ENCODE measurements around the gene OR2S2.

DNA sequence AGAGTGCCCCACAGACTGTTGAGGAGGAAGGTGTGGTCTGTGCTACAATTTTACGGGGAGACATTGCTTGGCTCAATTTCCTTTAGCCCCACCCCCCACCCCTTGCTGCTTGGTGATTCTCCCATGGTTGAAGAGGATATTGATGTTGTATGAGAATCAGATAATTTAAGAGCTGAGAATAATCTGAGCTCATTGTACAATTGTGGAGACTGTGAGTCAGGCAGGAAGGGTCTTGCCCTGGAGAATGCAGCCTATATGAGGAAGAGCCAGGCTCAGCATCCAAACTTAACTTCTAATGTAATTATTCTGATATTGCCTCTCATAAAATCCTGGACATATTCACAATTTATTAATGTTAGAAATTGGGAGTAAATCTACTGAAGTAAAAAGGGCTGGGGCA is 26.1 kb upstream of the OR2S2 start:
- TF ChIP-seq, protein P1, sequence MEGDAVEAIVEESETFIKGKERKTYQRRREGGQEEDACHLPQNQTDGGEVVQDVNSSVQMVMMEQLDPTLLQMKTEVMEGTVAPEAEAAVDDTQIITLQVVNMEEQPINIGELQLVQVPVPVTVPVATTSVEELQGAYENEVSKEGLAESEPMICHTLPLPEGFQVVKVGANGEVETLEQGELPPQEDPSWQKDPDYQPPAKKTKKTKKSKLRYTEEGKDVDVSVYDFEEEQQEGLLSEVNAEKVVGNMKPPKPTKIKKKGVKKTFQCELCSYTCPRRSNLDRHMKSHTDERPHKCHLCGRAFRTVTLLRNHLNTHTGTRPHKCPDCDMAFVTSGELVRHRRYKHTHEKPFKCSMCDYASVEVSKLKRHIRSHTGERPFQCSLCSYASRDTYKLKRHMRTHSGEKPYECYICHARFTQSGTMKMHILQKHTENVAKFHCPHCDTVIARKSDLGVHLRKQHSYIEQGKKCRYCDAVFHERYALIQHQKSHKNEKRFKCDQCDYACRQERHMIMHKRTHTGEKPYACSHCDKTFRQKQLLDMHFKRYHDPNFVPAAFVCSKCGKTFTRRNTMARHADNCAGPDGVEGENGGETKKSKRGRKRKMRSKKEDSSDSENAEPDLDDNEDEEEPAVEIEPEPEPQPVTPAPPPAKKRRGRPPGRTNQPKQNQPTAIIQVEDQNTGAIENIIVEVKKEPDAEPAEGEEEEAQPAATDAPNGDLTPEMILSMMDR (conservative IDR thresholded peaks at IDR 0.05; ENCODE audit: low read depth, low read length): no peak
- TF ChIP-seq ELK1 (IDR thresholded peaks at IDR 0.05; ENCODE audit: borderline replicate concordance, low read depth, low read length) (no peak), POLR2A (IDR thresholded peaks at IDR 0.05; ENCODE audit: low read depth, low read length) (no peak), MXI1 (IDR thresholded peaks at IDR 0.05; ENCODE audit: borderline replicate concordance, low read depth, low read length) (no peak), MAZ (IDR thresholded peaks at IDR 0.05; ENCODE audit: borderline replicate concordance, low read depth, low read length) (no peak), BHLHE40 (IDR thresholded peaks at IDR 0.05; ENCODE audit: low read depth, low read length) (no peak), CEBPB (IDR thresholded peaks at IDR 0.05; ENCODE audit: low read depth, low read length) (no peak), MAFK (IDR thresholded peaks at IDR 0.05; ENCODE audit: low read depth, low read length) (no peak), CHD1 (IDR thresholded peaks at IDR 0.05; ENCODE audit: low read depth, low read length) (no peak), RAD21 (IDR thresholded peaks at IDR 0.05; ENCODE audit: low read length) (no peak), RFX5 (IDR thresholded peaks at IDR 0.05; ENCODE audit: low read depth, low read length) (no peak), NFE2L2 (IDR thresholded peaks at IDR 0.05; ENCODE audit: low read depth, low read length) (no peak)

All from IMR-90 (cell line).